Stimulated activated naive CD4-positive, alpha-beta T cell (primary cell): ENCODE data around the gene GNA14.
"Not testable (repeated sequence)": the region's sequence is repeated elsewhere in the genome, so short reads cannot be mapped to it uniquely, and the experiment has no call there.

ENCODE experiments used
- DNase-seq, 6 experiments: peaks; one replicate each; lab custom pipeline; 2025; lab: John Stamatoyannopoulos, UW

Gene GNA14

GRCh38 chr9:77489405-77490163, 158.5 kb downstream of the GNA14 start:
- not testable (repeated sequence) for DNase-seq

DNA sequence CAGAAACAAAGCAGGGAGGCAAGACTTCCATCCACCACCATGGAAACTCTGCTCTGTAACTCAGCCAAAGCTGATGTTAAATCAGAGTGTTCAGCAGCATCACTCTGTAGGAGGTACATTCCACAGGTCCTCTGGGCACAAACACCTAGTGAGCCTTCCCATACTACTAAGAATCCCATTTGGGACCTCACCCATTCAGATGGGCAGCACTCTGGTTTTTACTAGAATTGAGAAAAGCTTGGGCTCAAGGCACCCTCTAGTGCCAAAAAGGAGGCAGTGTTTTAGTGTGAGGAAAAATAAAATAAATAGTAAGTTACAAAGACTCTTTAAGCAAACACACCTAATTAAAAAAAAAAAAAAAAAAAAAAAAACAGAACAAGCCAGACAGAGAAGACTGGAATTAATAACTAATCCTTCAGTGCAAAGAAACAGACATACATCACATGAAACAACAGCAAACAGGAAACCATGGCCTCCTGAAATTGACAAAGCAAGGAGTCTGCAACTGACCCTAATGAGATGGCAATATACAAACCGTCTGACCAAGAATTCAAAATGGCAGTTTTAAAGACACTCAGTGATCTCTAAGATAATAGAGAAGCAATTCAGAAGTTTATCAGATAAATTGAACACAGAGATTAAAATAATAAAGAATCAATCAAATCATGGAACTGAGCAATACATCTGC, 159.5 kb downstream of the GNA14 start:
- DNase-seq: no peak

- no peak for DNase-seq
Measured at GRCh38 chr9:77486968-77487367, 161.2 kb downstream of the GNA14 start.

DNA sequence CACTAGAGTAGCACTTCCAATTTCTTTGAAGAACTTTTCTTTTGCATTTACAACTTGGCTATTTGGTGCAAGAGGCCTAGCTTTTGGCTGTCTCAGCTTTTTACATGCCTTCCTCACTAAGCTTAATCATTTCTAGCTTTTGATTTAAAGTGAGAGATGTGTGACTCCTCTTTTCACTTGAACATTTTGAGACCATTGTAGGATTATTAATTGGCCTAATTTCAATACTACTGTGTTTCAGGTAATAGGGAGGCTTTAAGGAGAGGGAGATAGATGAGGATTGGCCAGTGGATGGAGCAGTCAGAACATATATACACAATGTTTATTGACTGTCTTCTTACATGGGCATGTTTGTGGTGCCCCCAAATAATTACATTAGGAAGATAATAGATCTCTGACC, 161.7 kb downstream of the GNA14 start:
- DNase-seq: no peak

DNA sequence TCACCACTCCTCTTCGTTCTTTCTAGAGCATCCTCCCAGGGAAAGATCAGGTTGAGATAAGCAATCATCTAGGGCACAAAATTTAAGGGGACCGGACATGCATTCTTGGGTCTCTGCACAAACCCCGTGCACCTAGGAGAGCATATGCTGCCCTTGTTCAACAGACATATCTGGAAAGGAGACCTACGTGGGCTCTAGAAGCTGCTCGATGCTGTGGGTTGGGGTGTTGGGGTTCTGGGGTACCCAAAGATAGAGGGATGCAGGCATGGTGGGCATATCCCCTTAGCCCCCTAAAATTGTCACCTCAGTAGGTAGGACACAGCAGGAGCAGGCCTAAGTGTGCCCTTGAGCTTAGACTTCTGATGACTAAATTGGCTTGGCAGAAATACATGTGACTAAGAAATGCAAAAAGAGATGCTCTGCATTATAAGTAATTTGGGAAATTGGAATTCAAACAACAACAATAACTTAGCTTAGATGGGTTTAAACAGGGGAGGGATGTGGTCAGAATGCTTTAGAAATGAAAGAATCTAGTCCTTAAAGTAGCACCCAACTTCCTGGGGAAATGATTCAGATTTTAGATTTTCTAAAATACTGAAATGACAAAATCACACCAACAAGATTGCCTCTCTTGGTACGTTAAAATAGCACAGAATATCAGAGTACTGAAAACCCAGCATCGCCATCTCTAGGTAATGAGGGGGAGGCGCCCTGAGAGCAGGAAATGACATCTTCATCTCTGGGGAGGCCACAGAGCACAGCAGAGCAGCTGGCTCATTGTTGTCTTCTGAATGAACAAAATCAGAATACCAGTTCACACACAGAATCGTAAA, 172.3 kb downstream of the GNA14 start:
- peak in 3 of 6 experiments; percentile 30 to 61 (median 35) for DNase-seq

DNA sequence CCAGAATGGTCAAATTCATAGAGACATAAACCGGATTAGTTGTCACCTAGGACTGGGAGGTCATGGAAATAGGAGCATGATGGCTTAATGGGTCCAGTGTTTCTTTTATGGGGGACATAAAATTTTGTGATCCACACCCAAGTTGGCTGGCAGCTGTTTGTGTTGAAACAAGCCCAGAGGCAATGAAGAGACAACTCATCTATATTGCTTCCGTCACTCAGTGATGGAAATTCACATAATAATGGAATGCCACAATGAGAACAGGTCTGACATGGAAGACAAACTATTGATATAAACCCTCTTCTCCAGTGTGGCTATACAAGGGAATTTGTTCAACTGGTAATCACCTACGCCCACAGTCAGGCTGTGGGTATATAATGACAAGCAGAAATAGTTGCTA, 173.2 kb downstream of the GNA14 start:
- DNase-seq: no peak

DNA sequence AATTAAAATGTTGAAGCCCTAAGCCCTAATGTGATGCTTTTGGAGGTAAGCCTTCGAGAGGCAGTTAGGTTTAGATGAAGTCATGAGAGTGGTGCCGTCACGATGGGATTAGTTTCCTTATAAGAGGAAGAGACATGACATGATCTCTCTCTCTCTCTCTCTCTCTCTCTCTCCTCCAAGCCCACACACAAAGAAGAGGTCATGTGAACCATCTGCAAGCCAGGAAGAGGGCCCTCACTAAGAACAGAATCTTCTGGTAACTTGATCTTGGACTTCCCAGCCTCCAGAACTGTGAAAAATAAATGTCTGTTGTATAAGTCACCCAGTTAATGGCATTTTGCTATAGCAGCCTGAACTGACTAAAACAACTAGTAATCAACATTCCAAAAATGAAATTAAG, 175.5 kb downstream of the GNA14 start:
- DNase-seq: no peak

DNA sequence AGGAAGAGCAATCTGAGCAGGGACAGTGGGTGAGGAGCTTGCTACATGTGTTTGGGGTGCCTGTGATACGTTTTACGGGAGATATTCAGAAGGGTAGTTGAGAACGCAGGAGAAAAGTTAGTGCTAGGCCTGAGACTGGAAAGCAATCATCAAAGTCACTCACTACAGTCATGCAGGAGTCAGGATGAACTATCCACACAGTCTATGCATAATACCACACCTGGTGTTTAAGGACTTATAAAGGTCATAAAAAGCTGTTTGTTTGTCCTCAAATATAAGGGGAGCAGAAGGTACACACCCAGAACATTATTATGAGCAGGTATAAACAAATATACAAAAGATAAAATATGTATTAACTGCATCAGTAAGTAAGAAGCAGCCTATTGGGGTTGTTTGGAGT, 176.6 kb downstream of the GNA14 start:
- DNase-seq: no peak

DNA sequence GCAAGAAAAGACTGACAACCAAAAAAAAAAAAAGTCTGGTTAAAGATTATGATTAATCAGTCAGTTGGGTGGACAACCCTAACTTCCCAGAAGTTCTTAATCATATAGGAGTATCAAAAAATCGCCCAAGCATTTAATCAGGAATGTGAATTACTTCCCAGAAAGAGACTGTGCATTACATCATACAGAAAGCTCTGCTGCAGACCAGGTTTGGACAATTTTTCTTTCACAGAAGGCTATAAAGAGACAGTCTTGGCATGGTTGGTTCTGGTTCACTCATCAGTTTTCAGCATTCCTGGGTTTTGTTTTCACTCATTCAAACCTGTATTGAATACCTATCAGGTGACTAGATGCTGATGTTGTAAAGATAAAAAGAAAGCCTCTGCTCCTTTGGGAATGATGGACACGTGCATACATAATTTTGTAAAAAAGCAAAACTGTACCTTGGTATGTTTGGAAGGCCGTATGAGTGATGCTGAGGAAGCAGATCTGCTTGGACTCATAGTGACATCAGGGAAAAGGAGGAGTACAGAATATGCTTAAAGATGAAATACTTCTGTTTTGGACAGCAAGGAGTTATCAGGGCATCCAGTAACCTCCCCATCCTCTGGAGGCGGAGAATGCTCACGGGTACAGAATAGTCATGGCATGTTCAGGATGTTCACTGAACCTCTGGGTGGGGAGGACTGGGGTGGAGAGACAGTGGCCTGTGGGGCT, 178.4 kb downstream of the GNA14 start:
- DNase-seq: no peak

- no peak for DNase-seq
Measured at GRCh38 chr9:77464661-77465060, 183.5 kb downstream of the GNA14 start.

DNA sequence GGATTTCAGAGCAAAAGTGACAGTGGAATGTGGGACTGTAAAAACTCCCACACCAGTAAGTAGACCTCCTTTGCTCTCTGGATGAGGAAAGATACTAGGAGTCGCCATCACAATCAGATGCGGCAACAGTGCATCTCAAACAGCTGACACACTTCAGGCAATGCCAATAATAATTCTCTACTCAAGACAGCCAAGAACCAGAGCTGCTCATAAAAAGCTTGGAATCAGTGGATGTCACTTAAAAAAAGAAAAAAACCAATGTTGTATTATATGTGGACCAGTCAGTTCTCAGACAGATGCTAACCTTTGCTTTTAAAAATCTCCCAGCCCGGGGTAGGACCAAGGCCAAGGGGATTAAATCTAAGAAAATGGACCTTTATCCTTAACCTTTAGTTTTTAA, 185.0 kb downstream of the GNA14 start:
- DNase-seq: no peak

GRCh38 chr9:77462066-77462465, 186.1 kb downstream of the GNA14 start:
- no peak for DNase-seq

- no peak for DNase-seq
Measured at GRCh38 chr9:77460938-77461337, 187.2 kb downstream of the GNA14 start.

DNA sequence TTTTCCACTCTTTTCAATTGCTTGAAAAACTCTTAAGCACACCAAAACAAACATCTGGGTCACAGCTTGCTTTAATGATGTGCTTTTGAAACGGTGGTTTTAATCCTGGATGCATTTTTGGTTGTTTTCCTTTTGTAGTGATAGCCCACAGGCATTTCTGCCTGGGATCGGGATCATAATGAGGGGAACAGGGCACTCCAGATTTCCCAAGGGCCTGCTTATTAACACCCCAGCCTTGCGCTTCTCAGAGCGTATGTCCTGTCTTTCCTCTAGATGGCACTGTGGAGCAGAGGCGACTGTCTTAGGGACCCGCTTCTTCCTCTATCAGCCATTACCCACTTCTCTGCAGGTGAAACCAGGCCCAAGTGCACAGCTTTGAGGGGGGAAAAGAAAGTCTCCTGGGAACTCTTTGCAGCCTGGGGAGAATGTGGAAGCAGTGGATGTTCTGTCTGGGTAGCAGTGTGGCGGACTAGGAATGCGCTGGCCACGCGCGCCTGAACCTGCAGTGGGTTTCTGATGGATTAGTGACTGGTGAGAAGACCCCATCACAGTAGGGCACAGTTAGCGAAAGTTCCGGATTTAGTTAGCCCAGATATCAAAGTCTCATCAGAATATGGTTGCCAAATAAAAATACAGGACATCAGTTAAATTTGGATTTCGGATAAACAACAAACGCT, 190.1 kb downstream of the GNA14 start:
- peak; percentile 8 to 64 (median 26) for DNase-seq

DNA sequence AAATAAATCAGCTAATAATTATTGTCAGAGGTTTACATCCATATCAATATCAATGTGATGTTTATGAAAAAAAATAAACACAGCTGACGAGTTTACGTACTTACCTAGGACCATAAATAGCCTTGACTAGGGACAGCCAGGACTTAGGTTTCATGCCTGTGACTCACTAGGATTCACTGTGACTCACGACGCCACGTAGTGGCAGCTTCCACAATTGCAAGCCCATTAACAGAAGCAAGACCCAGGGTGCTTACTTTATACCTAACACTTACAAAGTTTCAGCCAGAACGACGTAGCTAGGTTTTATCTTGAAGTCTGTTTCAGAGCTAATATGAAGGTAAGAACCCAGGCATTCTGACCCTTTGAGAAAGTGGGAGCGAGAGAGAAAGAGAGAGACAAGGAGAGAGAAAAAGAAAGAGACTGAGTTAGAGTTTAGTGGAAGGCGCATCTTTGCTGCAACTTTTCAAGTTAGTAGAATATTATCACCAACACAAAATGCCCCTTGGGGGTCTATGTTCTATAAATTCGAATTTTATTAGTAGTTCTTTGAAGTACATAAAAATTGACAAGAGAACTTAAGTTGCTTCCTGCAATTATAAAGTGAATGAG, 191.2 kb downstream of the GNA14 start:
- DNase-seq: peak; percentile 7 to 73 (median 58)

DNA sequence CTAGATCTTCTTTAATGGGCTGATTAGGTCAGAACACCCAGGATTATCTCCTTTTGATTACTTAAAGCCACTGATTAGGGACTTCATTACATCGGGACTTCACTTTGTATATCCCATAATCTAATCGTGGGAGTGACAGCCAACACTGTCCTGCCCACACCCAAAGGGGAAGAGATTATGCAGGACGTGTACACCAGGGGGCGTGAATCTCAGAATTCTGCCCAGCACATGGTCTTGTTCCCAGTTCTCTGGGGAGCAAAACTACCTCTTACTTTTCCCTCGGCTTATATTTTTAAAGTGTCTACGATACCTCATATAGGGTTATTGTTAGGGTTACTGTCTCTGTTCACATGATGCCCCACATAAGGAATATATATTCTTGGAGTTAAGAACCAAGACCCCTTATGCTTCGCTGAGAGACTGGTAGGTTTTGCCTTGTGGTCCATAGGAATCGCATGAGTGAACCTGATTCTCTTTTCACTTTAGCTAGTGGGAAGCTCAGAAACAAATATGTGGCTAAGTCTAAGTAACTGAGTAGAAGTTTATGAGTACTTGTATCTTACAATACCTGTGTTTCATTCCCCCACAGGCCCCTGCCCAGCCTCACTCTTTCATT, 192.7 kb downstream of the GNA14 start:
- peak in 3 of 6 experiments; percentile 3 to 20 (median 15) for DNase-seq

- DNase-seq: no peak
Measured at GRCh38 chr9:77454663-77455062, 193.5 kb downstream of the GNA14 start.

DNA sequence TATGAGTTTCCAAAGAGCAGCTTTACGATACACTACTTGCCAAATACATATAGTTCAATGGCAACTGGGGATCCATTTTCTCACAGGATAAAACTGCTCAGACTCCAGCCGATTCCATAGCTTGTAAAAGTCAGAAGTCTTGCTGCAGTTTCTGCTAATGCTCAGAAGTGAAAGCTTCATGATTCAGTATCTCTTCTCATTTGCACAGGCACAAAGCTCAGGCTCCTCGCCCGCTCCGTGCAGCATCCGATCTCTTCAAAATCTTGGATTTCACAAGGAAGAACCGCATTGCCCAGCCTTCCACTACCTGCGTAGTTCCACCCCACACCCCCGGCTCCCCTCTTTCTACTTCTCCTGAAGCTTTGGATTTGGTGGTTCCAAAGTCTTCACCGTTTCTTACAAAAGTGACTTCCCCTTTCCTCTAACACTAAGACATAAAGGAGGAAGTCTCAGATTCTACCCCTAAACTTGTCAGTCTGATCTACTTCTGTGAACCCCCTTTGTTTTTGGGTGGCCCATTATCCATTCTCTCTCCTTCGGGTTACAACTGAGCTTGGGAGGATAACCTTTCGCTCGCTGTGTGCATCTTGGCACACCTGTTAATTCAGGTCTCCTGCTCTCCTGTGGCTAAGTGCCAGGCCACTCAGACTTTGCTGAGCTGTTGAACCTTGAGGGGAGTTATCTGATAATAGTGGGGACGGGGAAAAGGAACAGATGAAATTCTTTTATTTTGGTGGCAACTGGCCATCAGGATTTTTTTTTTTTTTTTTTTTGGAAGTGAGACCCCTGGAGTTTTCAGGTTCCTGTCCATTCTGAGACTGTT, 194.1 kb downstream of the GNA14 start:
- DNase-seq: peak in 2 of 6 experiments; percentile 6 to 37

GRCh38 chr9:77451507-77451906, 196.6 kb downstream of the GNA14 start:
- DNase-seq: no peak

DNA sequence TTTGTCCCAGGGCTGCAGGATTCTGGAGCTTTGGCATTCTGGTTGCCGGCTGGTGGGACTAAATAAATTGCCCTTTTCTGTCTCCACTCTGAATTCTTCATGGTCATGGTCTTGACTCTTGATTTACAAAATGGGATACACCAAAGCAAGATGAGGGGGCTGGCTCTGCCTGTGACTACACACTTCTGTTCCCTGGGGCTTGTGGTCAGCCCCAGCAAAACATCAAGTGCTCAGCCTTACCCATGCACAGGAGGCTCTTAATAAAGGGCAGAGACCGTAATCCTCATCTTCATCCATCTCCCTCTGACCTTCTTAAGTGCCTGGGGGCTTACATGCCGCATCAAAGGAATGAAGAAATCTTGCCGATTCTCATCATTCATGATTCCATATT, 198.0 kb downstream of the GNA14 start:
- DNase-seq: no peak
